WTC11 (cell line): ENCODE data around the gene SLC4A8. TPM values are rescaled to one million over a fixed set of nuclear protein-coding genes. Genes with fewer than 3 reads are reported as not detected.
"Not testable (repeated sequence)": the region's sequence is repeated elsewhere in the genome, so short reads cannot be mapped to it uniquely, and the experiment has no call there.

Experiments
- ATAC-seq: fragments of 200-7000 bp; cut with Tn5 transposase; 2 replicates; pipeline ENCODE4 v1.10.0; 2021; ENCODE audit warnings: mild to moderate bottlenecking, moderate library complexity
- CTCF ChIA-PET: fragments of 300-600 bp; sonication (Branson Sonifier 250); formaldehyde crosslinking; loops from one replicate; lab custom pipeline; 2021; ENCODE audit warnings: antibody characterized with exemption; lab: Charles Lee
- POLR2A ChIA-PET: fragments of 350-600 bp; sonication (Branson Sonifier 250); formaldehyde crosslinking; loops from one replicate; lab custom pipeline; 2021; ENCODE audit warnings: antibody characterized with exemption; lab: Charles Lee
- DNase-seq: peaks from one replicate; pipeline ENCODE4 v3.0.0; 2021; ENCODE audit warnings: low spot score
- H3K27ac Mint-ChIP-seq: 2 replicates; pipeline ENCODE4 v1.8.0; 2021; ENCODE audit warnings: mixed read lengths
- H3K27me3 Mint-ChIP-seq: 2 replicates; pipeline ENCODE4 v1.8.0; 2021; ENCODE audit warnings: low read depth, mild to moderate bottlenecking, moderate library complexity, mixed read lengths
- H3K36me3 Mint-ChIP-seq: 2 replicates; pipeline ENCODE4 v1.8.0; 2021; ENCODE audit warnings: mixed read lengths
- H3K4me1 Mint-ChIP-seq: 2 replicates; pipeline ENCODE4 v1.8.0; 2022; ENCODE audit warnings: mixed read lengths
- H3K4me3 Mint-ChIP-seq: 2 replicates; pipeline ENCODE4 v1.8.0; 2021; ENCODE audit warnings: mild to moderate bottlenecking, moderate library complexity, mixed read lengths
- H3K9me3 Mint-ChIP-seq: 2 replicates; pipeline ENCODE4 v1.8.0; 2021; ENCODE audit warnings: mixed read lengths
- CREM ChIP-seq: sonication (generic); formaldehyde crosslinking; IDR thresholded peaks from 2 replicates; pipeline ENCODE4 v1.8.1; 2022; ENCODE audit warnings: mild to moderate bottlenecking, missing genetic modification reagents, moderate library complexity
- EMX1 ChIP-seq: fragments of 250-450 bp; sonication (Bioruptor Pico); IDR thresholded peaks from 2 replicates; pipeline ENCODE4 v1.8.0; 2021; ENCODE audit warnings: mild to moderate bottlenecking
- FOXJ3 ChIP-seq: sonication (generic); formaldehyde crosslinking; IDR thresholded peaks from 2 replicates; pipeline ENCODE4 v1.9.0; 2021; ENCODE audit warnings: missing genetic modification reagents, mild to moderate bottlenecking, borderline replicate concordance
- GTF2I ChIP-seq: fragments of 250-450 bp; sonication (Bioruptor Pico); conservative IDR thresholded peaks from 2 replicates; pipeline ENCODE4 v1.4.0; 2021; ENCODE audit warnings: mild to moderate bottlenecking
- ZNF396 ChIP-seq: fragments of 250-450 bp; sonication (Bioruptor Pico); IDR thresholded peaks from 2 replicates; pipeline ENCODE4 v1.8.0; 2021; ENCODE audit warnings: mild to moderate bottlenecking, moderate library complexity, borderline replicate concordance
- ZNF423 ChIP-seq: fragments of 250-450 bp; sonication (Bioruptor Pico); IDR thresholded peaks from 2 replicates; pipeline ENCODE4 v2.1.2; 2022; ENCODE audit warnings: mild to moderate bottlenecking, moderate library complexity
- ZNF671 ChIP-seq: fragments of 250-450 bp; sonication (Bioruptor Pico); IDR thresholded peaks from 2 replicates; pipeline ENCODE4 v1.8.0; 2021; ENCODE audit warnings: mild to moderate bottlenecking
- total RNA-seq: library from RNA; stranded (reverse); gene quantifications from 3 replicates; pipeline ENCODE4 v1.2.3, GENCODE V29; 2021
- TF ChIP-seq, protein P1 (sequence below): sonication (generic); formaldehyde crosslinking; IDR thresholded peaks from 2 replicates; pipeline ENCODE4 v1.8.1; 2022; ENCODE audit warnings: mild to moderate bottlenecking, missing genetic modification reagents, moderate library complexity, borderline replicate concordance
- TF ChIP-seq, protein P2 (sequence below): sonication (generic); formaldehyde crosslinking; IDR thresholded peaks from 2 replicates; pipeline ENCODE4 v1.8.1; 2023; ENCODE audit warnings: mild to moderate bottlenecking, missing genetic modification reagents, borderline replicate concordance
- TF ChIP-seq, protein P3 (sequence below): fragments of 250-450 bp; sonication (Bioruptor Pico); IDR thresholded peaks from 2 replicates; pipeline ENCODE4 v2.1.2; 2022; ENCODE audit warnings: mild to moderate bottlenecking, moderate library complexity
- TF ChIP-seq, protein P4 (sequence below): sonication (generic); formaldehyde crosslinking; IDR thresholded peaks from 2 replicates; pipeline ENCODE4 v1.8.1; 2022; ENCODE audit warnings: mild to moderate bottlenecking, moderate library complexity, missing genetic modification reagents
- TF ChIP-seq, protein P5 (sequence below): sonication (generic); formaldehyde crosslinking; IDR thresholded peaks from 2 replicates; pipeline ENCODE4 v1.8.0; 2022; ENCODE audit warnings: mild to moderate bottlenecking, missing genetic modification reagents

SLC4A8 gene
- total RNA-seq, 1 experiment from 2014 or later = 16.9 TPM

DNA sequence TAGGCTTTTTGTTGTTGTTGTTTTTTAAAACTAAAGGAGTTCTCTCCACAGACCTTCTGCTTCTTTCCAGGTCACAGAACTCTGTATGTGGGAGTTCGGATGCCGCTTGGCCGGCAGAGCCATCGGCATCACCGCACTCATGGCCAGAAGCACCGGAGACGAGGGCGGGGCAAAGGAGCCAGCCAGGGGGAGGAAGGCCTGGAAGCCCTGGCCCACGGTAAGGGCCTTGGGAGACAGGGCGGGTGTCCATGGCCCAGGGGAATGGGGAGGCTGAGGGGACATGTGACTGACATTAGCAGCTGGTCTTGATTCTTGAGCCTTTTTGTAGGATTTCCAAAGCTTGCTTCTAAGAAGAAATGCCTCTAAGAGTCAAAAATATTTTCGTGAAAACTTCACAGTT lies 26.2 kb downstream of the SLC4A8 start (continued):
- TF ChIP-seq, protein P1, sequence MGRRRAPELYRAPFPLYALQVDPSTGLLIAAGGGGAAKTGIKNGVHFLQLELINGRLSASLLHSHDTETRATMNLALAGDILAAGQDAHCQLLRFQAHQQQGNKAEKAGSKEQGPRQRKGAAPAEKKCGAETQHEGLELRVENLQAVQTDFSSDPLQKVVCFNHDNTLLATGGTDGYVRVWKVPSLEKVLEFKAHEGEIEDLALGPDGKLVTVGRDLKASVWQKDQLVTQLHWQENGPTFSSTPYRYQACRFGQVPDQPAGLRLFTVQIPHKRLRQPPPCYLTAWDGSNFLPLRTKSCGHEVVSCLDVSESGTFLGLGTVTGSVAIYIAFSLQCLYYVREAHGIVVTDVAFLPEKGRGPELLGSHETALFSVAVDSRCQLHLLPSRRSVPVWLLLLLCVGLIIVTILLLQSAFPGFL (CRISPR knock-in tag) = no peak
- TF ChIP-seq ZNF423 (CRISPR knock-in tag) (no peak), CREM (CRISPR knock-in tag) (no peak), EMX1 (CRISPR knock-in tag) (no peak)
- TF ChIP-seq, protein P2, sequence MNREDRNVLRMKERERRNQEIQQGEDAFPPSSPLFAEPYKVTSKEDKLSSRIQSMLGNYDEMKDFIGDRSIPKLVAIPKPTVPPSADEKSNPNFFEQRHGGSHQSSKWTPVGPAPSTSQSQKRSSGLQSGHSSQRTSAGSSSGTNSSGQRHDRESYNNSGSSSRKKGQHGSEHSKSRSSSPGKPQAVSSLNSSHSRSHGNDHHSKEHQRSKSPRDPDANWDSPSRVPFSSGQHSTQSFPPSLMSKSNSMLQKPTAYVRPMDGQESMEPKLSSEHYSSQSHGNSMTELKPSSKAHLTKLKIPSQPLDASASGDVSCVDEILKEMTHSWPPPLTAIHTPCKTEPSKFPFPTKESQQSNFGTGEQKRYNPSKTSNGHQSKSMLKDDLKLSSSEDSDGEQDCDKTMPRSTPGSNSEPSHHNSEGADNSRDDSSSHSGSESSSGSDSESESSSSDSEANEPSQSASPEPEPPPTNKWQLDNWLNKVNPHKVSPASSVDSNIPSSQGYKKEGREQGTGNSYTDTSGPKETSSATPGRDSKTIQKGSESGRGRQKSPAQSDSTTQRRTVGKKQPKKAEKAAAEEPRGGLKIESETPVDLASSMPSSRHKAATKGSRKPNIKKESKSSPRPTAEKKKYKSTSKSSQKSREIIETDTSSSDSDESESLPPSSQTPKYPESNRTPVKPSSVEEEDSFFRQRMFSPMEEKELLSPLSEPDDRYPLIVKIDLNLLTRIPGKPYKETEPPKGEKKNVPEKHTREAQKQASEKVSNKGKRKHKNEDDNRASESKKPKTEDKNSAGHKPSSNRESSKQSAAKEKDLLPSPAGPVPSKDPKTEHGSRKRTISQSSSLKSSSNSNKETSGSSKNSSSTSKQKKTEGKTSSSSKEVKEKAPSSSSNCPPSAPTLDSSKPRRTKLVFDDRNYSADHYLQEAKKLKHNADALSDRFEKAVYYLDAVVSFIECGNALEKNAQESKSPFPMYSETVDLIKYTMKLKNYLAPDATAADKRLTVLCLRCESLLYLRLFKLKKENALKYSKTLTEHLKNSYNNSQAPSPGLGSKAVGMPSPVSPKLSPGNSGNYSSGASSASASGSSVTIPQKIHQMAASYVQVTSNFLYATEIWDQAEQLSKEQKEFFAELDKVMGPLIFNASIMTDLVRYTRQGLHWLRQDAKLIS (CRISPR knock-in tag) = no peak
- TF ChIP-seq, protein P3, sequence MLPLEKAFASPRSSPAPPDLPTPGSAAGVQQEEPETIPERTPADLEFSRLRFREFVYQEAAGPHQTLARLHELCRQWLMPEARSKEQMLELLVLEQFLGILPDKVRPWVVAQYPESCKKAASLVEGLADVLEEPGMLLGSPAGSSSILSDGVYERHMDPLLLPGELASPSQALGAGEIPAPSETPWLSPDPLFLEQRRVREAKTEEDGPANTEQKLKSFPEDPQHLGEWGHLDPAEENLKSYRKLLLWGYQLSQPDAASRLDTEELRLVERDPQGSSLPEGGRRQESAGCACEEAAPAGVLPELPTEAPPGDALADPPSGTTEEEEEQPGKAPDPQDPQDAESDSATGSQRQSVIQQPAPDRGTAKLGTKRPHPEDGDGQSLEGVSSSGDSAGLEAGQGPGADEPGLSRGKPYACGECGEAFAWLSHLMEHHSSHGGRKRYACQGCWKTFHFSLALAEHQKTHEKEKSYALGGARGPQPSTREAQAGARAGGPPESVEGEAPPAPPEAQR (CRISPR knock-in tag) = no peak
- TF ChIP-seq, protein P4, sequence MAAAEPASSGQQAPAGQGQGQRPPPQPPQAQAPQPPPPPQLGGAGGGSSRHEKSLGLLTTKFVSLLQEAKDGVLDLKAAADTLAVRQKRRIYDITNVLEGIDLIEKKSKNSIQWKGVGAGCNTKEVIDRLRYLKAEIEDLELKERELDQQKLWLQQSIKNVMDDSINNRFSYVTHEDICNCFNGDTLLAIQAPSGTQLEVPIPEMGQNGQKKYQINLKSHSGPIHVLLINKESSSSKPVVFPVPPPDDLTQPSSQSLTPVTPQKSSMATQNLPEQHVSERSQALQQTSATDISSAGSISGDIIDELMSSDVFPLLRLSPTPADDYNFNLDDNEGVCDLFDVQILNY (CRISPR knock-in tag) = no peak
- TF ChIP-seq, all 79 proteins: peak for 0

DNA sequence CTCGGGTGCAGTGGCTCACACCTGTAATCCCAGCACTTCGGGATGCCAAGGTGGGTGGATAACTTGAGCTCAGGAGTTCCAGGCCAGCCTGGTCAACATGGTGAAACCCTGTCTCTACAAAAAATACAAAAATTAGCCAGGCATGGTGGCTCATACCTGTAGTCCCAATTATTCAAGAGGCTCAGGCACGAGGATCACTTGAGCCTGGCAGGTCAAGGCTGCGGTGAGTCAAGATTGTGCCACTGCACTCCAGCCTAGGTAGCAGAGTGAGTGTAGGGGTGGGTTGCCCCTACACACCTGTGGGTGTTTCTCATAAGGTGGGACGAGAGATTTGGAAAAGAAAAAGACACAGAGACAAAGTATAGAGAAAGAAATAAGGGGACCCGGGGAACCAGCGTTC lies 29.4 kb downstream of the SLC4A8 start:
- H3K4me1 Mint-ChIP-seq = peaks cover 43% of the 10 kb centered on the region
- DNase-seq, H3K4me3 Mint-ChIP-seq, H3K27me3 Mint-ChIP-seq, ATAC-seq, CTCF ChIA-PET, H3K36me3 Mint-ChIP-seq, H3K9me3 Mint-ChIP-seq, POLR2A ChIA-PET: not testable (repeated sequence)
- peak overlapping the region; percentile 94 for H3K27ac Mint-ChIP-seq

DNA sequence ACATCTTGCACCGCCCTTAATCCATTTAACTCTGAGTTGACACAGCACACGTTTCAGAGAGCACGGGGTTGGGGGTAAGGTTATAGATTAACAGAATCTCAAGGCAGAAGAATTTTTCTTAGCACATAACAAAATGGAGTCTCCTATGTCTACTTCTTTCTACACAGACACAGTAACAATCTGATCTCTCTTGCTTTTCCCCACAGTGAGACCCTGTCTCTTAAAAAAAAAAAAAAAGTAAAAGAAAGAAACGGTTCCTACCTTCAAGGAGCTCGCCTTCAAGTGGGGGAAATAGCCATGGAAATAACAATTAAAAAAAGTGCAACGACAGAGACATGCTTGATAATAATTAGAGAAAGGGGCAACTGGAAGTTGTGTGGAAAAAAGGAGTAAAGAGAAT lies 30.4 kb downstream of the SLC4A8 start:
- H3K4me3 Mint-ChIP-seq = not testable (repeated sequence)

DNA sequence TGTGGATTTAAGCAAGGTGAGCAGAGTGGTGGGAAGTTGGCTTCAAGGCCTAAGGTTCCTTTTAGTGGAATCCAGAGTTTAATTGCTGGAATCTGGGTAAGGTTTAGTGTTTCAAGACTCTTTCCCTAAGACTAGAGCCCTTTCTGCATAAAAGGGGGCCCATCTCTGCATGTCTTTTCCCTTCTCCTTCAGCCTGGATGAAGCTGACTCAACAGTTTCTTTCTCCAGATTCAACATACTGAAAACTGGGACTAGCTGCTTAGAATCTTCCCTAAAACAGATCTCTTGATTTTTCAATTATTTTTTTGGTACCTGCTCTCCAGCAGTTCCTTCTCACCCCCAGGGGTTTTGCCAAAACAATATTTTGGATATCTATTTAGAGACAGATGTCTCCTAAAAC lies 34.0 kb downstream of the SLC4A8 start:
- DNase-seq (no peak), ATAC-seq (no peak)
- CTCF ChIA-PET = interaction anchor here (1.7 kb wide), 1 partner anchor 10 kb away, joined by 5 read pairs; no protein-coding TSS in a partner anchor
- Mint-ChIP-seq H3K27me3 (no peaks in the 10 kb centered on the region), H3K27ac (no peak overlapping the region), H3K36me3 (peaks cover 14% of the 10 kb centered on the region), H3K9me3 (no peaks in the 10 kb centered on the region), H3K4me1 (peaks cover 20% of the 10 kb centered on the region), H3K4me3 (no peak overlapping the region)
- POLR2A ChIA-PET = no interaction called here
- TF ChIP-seq GTF2I (no peak), FOXJ3 (CRISPR knock-in tag) (no peak), ZNF671 (CRISPR knock-in tag) (no peak), ZNF396 (no peak)
- TF ChIP-seq, protein P5, sequence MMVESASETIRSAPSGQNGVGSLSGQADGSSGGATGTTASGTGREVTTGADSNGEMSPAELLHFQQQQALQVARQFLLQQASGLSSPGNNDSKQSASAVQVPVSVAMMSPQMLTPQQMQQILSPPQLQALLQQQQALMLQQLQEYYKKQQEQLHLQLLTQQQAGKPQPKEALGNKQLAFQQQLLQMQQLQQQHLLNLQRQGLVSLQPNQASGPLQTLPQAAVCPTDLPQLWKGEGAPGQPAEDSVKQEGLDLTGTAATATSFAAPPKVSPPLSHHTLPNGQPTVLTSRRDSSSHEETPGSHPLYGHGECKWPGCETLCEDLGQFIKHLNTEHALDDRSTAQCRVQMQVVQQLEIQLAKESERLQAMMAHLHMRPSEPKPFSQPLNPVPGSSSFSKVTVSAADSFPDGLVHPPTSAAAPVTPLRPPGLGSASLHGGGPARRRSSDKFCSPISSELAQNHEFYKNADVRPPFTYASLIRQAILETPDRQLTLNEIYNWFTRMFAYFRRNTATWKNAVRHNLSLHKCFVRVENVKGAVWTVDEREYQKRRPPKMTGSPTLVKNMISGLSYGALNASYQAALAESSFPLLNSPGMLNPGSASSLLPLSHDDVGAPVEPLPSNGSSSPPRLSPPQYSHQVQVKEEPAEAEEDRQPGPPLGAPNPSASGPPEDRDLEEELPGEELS (CRISPR knock-in tag) = no peak

More for the DNA sequence above, 30.4 kb downstream of the SLC4A8 start:
- CTCF ChIA-PET, H3K36me3 Mint-ChIP-seq, H3K27me3 Mint-ChIP-seq, DNase-seq, POLR2A ChIA-PET, H3K9me3 Mint-ChIP-seq, ATAC-seq: not testable (repeated sequence)
- Mint-ChIP-seq H3K4me1 (peaks cover 34% of the 10 kb centered on the region), H3K27ac (peak overlapping the region; percentile 69)
